ENCODE results near the gene MEF2B.
A peak's percentile ranks its signal among the peaks of the same experiment; 100 is the strongest.

MEF2B gene

DNA sequence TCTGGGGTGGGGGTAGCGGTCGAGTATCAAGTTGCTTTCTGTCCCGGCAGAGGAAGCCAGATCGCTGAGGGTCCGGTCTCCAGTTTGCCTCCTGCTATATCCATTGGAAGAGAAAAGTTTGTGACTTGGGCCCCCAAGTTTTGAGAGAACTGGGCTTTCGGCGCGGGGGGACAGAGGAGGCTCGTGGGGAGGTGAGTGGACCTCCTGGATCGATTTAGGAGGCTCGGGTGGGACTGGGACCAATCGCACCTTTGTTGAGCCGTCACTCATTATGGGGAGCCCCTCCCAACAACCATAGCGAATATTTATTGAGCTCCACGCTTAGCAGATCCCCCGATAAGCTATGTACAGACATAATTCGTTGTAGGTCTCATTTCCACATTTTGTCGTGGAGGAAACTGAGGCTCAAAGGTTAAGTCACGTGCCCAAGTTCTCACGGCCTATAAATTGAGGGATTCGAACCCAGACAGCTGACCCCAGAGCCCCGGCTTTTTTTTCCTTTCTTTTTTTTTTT, 22.9 kb upstream of the MEF2B start:
- no peak for DNase-seq (ENCODE audit: low spot score)
- in situ Hi-C loops (cut with MboI; ENCODE audit: low pct_unique_long_range_greater_than_20kb, low sequenced_read_pairs, unreplicated experiment): no loop called here

GRCh38 chr19:19192078-19192882, 22.2 kb upstream of the MEF2B start, which contains the start of the genes BORCS8 and RFXANK:
Gene BORCS8, minus strand, starts transcription at chr19:19192152. Its CDS starts 35 bp downstream, at chr19:19192117.
Gene RFXANK, plus strand, starts transcription at chr19:19192258. Its CDS starts 1,689 bp downstream, at chr19:19193947.
- DNase-seq (ENCODE audit: low spot score): peak; percentile 97
- no peak for TF ChIP-seq CTCF (IDR thresholded peaks at IDR 0.05; ENCODE audit: extremely low read depth, insufficient read depth, missing control alignments)
- in situ Hi-C loops (cut with MboI; ENCODE audit: low pct_unique_long_range_greater_than_20kb, low sequenced_read_pairs, unreplicated experiment): no loop called here

More for the DNA sequence above, 22.9 kb upstream of the MEF2B start:
- no peak for TF ChIP-seq CTCF (IDR thresholded peaks at IDR 0.05; ENCODE audit: extremely low read depth, insufficient read depth, missing control alignments)

DNA sequence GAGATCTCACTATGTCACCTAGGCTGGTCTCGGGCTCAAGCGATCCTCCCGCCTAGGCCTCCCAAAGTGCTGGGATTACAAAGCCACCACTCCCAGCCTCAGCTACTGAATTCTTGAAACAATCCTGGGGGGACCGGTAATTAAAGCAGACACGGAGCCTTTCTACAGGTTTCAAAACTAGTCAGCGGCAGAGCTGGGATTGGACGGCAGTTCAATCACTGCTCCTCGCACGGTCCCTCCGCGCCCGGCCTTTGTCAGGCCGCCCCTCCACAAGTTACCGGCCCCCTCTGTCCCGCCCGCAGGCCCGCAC, 21.7 kb upstream of the MEF2B start:
- in situ Hi-C loops (cut with MboI; ENCODE audit: low pct_unique_long_range_greater_than_20kb, low sequenced_read_pairs, unreplicated experiment): no loop called here
- no peak for TF ChIP-seq CTCF (IDR thresholded peaks at IDR 0.05; ENCODE audit: extremely low read depth, insufficient read depth, missing control alignments)
- DNase-seq (ENCODE audit: low spot score): no peak

GRCh38 chr19:19186742-19187141, 16.7 kb upstream of the MEF2B start:
- in situ Hi-C loops (cut with MboI; ENCODE audit: low pct_unique_long_range_greater_than_20kb, low sequenced_read_pairs, unreplicated experiment): no loop called here
- TF ChIP-seq CTCF (IDR thresholded peaks at IDR 0.05; ENCODE audit: extremely low read depth, insufficient read depth, missing control alignments): no peak
- DNase-seq (ENCODE audit: low spot score): no peak

- DNase-seq (ENCODE audit: low spot score): no peak
- in situ Hi-C loops (cut with MboI; ENCODE audit: low pct_unique_long_range_greater_than_20kb, low sequenced_read_pairs, unreplicated experiment): no loop called here
- peak; percentile 74 for TF ChIP-seq CTCF (IDR thresholded peaks at IDR 0.05; ENCODE audit: extremely low read depth, insufficient read depth, missing control alignments)
These were observed 16.0 kb upstream of the MEF2B start for GRCh38 chr19:19185853-19186740.

- TF ChIP-seq CTCF (IDR thresholded peaks at IDR 0.05; ENCODE audit: extremely low read depth, insufficient read depth, missing control alignments): no peak
- in situ Hi-C loops (cut with MboI; ENCODE audit: low pct_unique_long_range_greater_than_20kb, low sequenced_read_pairs, unreplicated experiment): no loop called here
- no peak for DNase-seq (ENCODE audit: low spot score)
These were observed 11.5 kb upstream of the MEF2B start for GRCh38 chr19:19181488-19181998.

Data from GM13977 (cell line).